ENCODE results near the gene TBC1D16. TPM values are rescaled to one million over a fixed set of nuclear protein-coding genes. Genes with fewer than 3 reads are reported as not detected.

Gene TBC1D16
- total RNA-seq, 1 experiment from 2014 or later: 85.8 TPM

DNA sequence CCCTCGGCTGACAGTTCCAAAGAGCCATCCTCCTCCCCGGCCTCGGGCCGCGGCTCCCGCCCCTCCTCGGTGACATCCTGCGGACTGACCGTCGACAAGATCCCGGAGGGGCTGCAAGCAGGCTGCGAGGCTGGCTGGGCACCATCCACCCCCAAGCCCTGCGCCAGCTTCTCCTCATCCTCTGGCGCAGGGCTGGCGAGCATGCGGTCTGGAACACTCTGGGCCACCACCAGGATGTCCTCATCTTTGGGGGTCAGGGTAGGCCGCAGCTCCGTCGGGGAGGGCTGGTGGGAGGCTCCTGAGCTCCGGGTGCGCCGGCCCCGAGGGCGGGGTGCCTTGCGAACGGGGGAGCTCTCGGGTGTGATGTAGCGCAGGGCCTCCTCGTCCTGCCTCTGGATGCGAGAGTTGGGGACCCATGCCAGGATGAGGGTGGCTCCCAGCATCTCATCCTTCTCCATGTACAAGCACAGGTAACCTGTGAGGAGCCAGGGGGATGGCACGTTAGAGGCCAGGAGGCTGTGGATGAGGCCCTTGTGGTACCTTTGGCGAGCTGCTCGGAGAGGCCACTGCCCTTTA lies 25.3 kb downstream of the TBC1D16 start:
- H2BK15ac ChIP-seq (ENCODE audit: low read depth, low read length): no peak overlapping the region
- H3K4ac ChIP-seq (ENCODE audit: low read depth, low read length): no peak overlapping the region
- H2BK5ac ChIP-seq (ENCODE audit: insufficient read length, low read length): no peak overlapping the region
- Mint-ChIP-seq H3K4me3 (no peak overlapping the region), H3K27me3 (ENCODE audit: low read depth) (no peaks in the 10 kb centered on the region; the same call in 1 of the 2 replicates), H3K27ac (no peak overlapping the region), H3K4me1 (peaks cover 10 to 19% of the 10 kb centered on the region in 2 experiments; a peak in 3 of 4 replicates), H3K36me3 (ENCODE audit: insufficient read depth in 1 of 3, low read depth in 3 of 3) (peaks cover 9 to 27% (median 10%) of the 10 kb centered on the region in 3 experiments; a peak in 5 of 7 replicates), H3K9me3 (no peaks in the 10 kb centered on the region; a peak in 1 of 5 replicates)
- H2AFZ ChIP-seq (ENCODE audit: low read length): no peak overlapping the region
- H4K8ac ChIP-seq (replicated peaks; ENCODE audit: insufficient read length, low read depth, low read length): no peak overlapping the region
- H3K4me1 ChIP-seq (ENCODE audit: insufficient read depth, low read length): no peaks in the 10 kb centered on the region
- no peak overlapping the region for H3K56ac ChIP-seq (ENCODE audit: insufficient read length, low read depth, low read length)
- no peaks in the 10 kb centered on the region for H3K79me1 ChIP-seq (ENCODE audit: insufficient read depth, low read depth, low read length, poor library complexity, severe bottlenecking)
- no peak overlapping the region for H3K14ac ChIP-seq (ENCODE audit: insufficient read depth, low read length)
- no peak overlapping the region for H3T11ph ChIP-seq (ENCODE audit: low read length)
- no peak overlapping the region for H2BK20ac ChIP-seq (ENCODE audit: low read depth, low read length, poor library complexity, severe bottlenecking)
- no peak overlapping the region for H3K18ac ChIP-seq (ENCODE audit: insufficient read length, low read depth, low read length)
- H4K91ac ChIP-seq (ENCODE audit: insufficient read length, low read depth, low read length): no peak overlapping the region
- H3K27me3 ChIP-seq (ENCODE audit: insufficient read depth, low read length): no peaks in the 10 kb centered on the region
- H3K79me2 ChIP-seq (ENCODE audit: insufficient read depth, low read length): peaks cover 1% of the 10 kb centered on the region; the same call in 1 of the 2 replicates
- no peak overlapping the region for H2AK5ac ChIP-seq (ENCODE audit: insufficient read length, low read length)
- WGBS (ENCODE audit: extremely low coverage, insufficient read length, low lambda C conversion rate): no CpG with 5 or more reads among the region's 33 CpGs
- TF ChIP-seq, protein P1, sequence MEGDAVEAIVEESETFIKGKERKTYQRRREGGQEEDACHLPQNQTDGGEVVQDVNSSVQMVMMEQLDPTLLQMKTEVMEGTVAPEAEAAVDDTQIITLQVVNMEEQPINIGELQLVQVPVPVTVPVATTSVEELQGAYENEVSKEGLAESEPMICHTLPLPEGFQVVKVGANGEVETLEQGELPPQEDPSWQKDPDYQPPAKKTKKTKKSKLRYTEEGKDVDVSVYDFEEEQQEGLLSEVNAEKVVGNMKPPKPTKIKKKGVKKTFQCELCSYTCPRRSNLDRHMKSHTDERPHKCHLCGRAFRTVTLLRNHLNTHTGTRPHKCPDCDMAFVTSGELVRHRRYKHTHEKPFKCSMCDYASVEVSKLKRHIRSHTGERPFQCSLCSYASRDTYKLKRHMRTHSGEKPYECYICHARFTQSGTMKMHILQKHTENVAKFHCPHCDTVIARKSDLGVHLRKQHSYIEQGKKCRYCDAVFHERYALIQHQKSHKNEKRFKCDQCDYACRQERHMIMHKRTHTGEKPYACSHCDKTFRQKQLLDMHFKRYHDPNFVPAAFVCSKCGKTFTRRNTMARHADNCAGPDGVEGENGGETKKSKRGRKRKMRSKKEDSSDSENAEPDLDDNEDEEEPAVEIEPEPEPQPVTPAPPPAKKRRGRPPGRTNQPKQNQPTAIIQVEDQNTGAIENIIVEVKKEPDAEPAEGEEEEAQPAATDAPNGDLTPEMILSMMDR (conservative IDR thresholded peaks at IDR 0.05): no peak
- H3K4me2 ChIP-seq (ENCODE audit: insufficient read depth, insufficient read length, low read length): no peak overlapping the region
- H2BK120ac ChIP-seq (ENCODE audit: low read depth, low read length, poor library complexity, severe bottlenecking): no peak overlapping the region
- no peak overlapping the region for H3K27ac ChIP-seq (ENCODE audit: insufficient read length, low read depth, low read length)
- H4K5ac ChIP-seq (ENCODE audit: insufficient read length, low read depth, low read length): no peak overlapping the region
- H3K23ac ChIP-seq (ENCODE audit: insufficient read length, low read depth, low read length): no peak overlapping the region
- H4K20me1 ChIP-seq (ENCODE audit: control insufficient read depth, insufficient read depth, insufficient read length): no peaks in the 10 kb centered on the region
- DNase-seq: no peak
- H3K9ac ChIP-seq (ENCODE audit: extremely low read depth, insufficient read length, low read length): no peak overlapping the region
- H3K23me2 ChIP-seq (ENCODE audit: insufficient read length, low read depth, low read length, poor library complexity, severe bottlenecking): peaks cover 5% of the 10 kb centered on the region
- H2BK12ac ChIP-seq (ENCODE audit: insufficient read length, low read depth, low read length): no peak overlapping the region
- H3K9me3 ChIP-seq (ENCODE audit: control insufficient read depth, low read depth, low read length): no peaks in the 10 kb centered on the region
